H9 (cell line): ENCODE measurements around the gene DPH7. TPM values are rescaled to one million over a fixed set of nuclear protein-coding genes. Genes with fewer than 3 reads are reported as not detected.

Experiments used
- DNase-seq: peaks from one replicate; pipeline ENCODE4 v3.0.0-alpha.2; 2017
- H2AFZ ChIP-seq: one replicate; pipeline ENCODE4 v1.6.1; 2013; ENCODE audit warnings: mild to moderate bottlenecking, low read length, control low read depth, moderate library complexity
- H2AK5ac ChIP-seq: 2 replicates; pipeline ENCODE4 v1.6.1; 2013; ENCODE audit warnings: low read length, control low read depth, mixed read lengths; ENCODE audit not compliant: insufficient read length
- H2BK120ac ChIP-seq: one replicate; pipeline ENCODE4 v1.6.1; 2013; ENCODE audit warnings: low read depth, mild to moderate bottlenecking, low read length, control low read depth, inconsistent platforms; ENCODE audit not compliant: poor library complexity, severe bottlenecking
- H2BK12ac ChIP-seq: 2 replicates; pipeline ENCODE4 v1.6.1; 2013; ENCODE audit warnings: low read length, control low read depth, mixed read lengths, low read depth; ENCODE audit not compliant: insufficient read length
- H2BK15ac ChIP-seq: 2 replicates; pipeline ENCODE4 v1.6.1; 2013; ENCODE audit warnings: low read depth, low read length, control low read depth
- H2BK20ac ChIP-seq: one replicate; pipeline ENCODE4 v1.6.1; 2013; ENCODE audit warnings: low read depth, mild to moderate bottlenecking, low read length, control low read depth, inconsistent platforms; ENCODE audit not compliant: poor library complexity, severe bottlenecking
- H2BK5ac ChIP-seq: 2 replicates; pipeline ENCODE4 v1.6.1; 2013; ENCODE audit warnings: low read length, control low read depth, mixed read lengths; ENCODE audit not compliant: insufficient read length
- H3K14ac ChIP-seq: 2 replicates; pipeline ENCODE4 v1.6.1; 2013; ENCODE audit warnings: low read length, control low read depth; ENCODE audit not compliant: insufficient read depth
- H3K18ac ChIP-seq: 2 replicates; pipeline ENCODE4 v1.6.1; 2013; ENCODE audit warnings: low read depth, mild to moderate bottlenecking, mixed read lengths, low read length, control low read depth; ENCODE audit not compliant: insufficient read length
- H3K23ac ChIP-seq: 2 replicates; pipeline ENCODE4 v1.6.1; 2013; ENCODE audit warnings: low read length, control low read depth, mixed read lengths, low read depth; ENCODE audit not compliant: insufficient read length
- H3K23me2 ChIP-seq: 2 replicates; pipeline ENCODE4 v1.6.1; 2013; ENCODE audit warnings: low read depth, mild to moderate bottlenecking, mixed read lengths, low read length, control low read depth; ENCODE audit not compliant: insufficient read length, poor library complexity, severe bottlenecking
- H3K27ac ChIP-seq: 2 replicates; pipeline ENCODE4 v1.5.1; 2013; ENCODE audit warnings: low read length, control low read depth, mixed read lengths, low read depth; ENCODE audit not compliant: insufficient read length
- H3K27me3 ChIP-seq: 2 replicates; pipeline ENCODE4 v1.6.1; 2013; ENCODE audit warnings: low read length, control low read depth, inconsistent platforms; ENCODE audit not compliant: insufficient read depth
- H3K4ac ChIP-seq: 2 replicates; pipeline ENCODE4 v1.6.1; 2013; ENCODE audit warnings: low read depth, mild to moderate bottlenecking, control low read depth, inconsistent platforms, low read length, moderate library complexity
- H3K4me1 ChIP-seq: 2 replicates; pipeline ENCODE4 v1.6.1; 2013; ENCODE audit warnings: low read length, control low read depth, inconsistent platforms; ENCODE audit not compliant: insufficient read depth
- H3K4me2 ChIP-seq: 2 replicates; pipeline ENCODE4 v1.6.1; 2013; ENCODE audit warnings: low read length, control low read depth, mixed read lengths; ENCODE audit not compliant: insufficient read length, insufficient read depth
- H3K56ac ChIP-seq: 2 replicates; pipeline ENCODE4 v1.6.1; 2013; ENCODE audit warnings: low read depth, mild to moderate bottlenecking, mixed read lengths, low read length, control low read depth; ENCODE audit not compliant: insufficient read length
- H3K79me1 ChIP-seq: 2 replicates; pipeline ENCODE4 v1.6.1; 2013; ENCODE audit warnings: low read depth, mild to moderate bottlenecking, moderate library complexity, low read length, control low read depth, inconsistent platforms; ENCODE audit not compliant: insufficient read depth, poor library complexity, severe bottlenecking
- H3K79me2 ChIP-seq: 2 replicates; pipeline ENCODE4 v1.6.1; 2013; ENCODE audit warnings: low read length, control low read depth, inconsistent platforms; ENCODE audit not compliant: insufficient read depth
- H3K9ac ChIP-seq: 2 replicates; pipeline ENCODE4 v1.6.1; 2013; ENCODE audit warnings: low read length, control low read depth, mixed read lengths; ENCODE audit not compliant: insufficient read length; ENCODE audit errors: extremely low read depth
- H3K9me3 ChIP-seq: one replicate; pipeline ENCODE4 v1.6.1; 2013; ENCODE audit warnings: low read depth, low read length, inconsistent platforms; ENCODE audit not compliant: control insufficient read depth
- H3T11ph ChIP-seq: one replicate; pipeline ENCODE4 v1.6.1; 2013; ENCODE audit warnings: mild to moderate bottlenecking, low read length, control low read depth, inconsistent platforms
- H4K20me1 ChIP-seq: one replicate; pipeline ENCODE4 v1.6.1; 2013; ENCODE audit not compliant: control insufficient read depth, insufficient read length, insufficient read depth
- H4K5ac ChIP-seq: 2 replicates; pipeline ENCODE4 v1.6.1; 2013; ENCODE audit warnings: low read depth, mild to moderate bottlenecking, mixed read lengths, low read length, control low read depth; ENCODE audit not compliant: insufficient read length
- H4K8ac ChIP-seq: replicated peaks from 2 replicates; pipeline ENCODE4 v1.6.1; 2013; ENCODE audit warnings: low read length, control low read depth, mixed read lengths, low read depth; ENCODE audit not compliant: insufficient read length
- H4K91ac ChIP-seq: 2 replicates; pipeline ENCODE4 v1.6.1; 2013; ENCODE audit warnings: low read depth, mild to moderate bottlenecking, moderate library complexity, mixed read lengths, low read length, control low read depth; ENCODE audit not compliant: insufficient read length
- H3K27ac Mint-ChIP-seq, 3 experiments: 2 replicates in 2 of 3; 3 replicates in 1 of 3; pipeline ENCODE4 v1.8.0; 2020 to 2021; ENCODE audit warnings: mixed read lengths in 3 of 3, mild to moderate bottlenecking in 1 of 3, moderate library complexity in 1 of 3
- H3K27me3 Mint-ChIP-seq: 2 replicates; pipeline ENCODE4 v1.8.0; 2021; ENCODE audit warnings: low read depth, mild to moderate bottlenecking, moderate library complexity, mixed read lengths
- H3K36me3 Mint-ChIP-seq, 3 experiments: 2 replicates in 2 of 3; 3 replicates in 1 of 3; pipeline ENCODE4 v1.8.0; 2020 to 2021; ENCODE audit warnings: low read depth in 3 of 3, mixed read lengths in 3 of 3; ENCODE audit not compliant: insufficient read depth in 1 of 3
- H3K4me1 Mint-ChIP-seq, 2 experiments: 2 replicates each; pipeline ENCODE4 v1.8.0; 2020; ENCODE audit warnings: mixed read lengths in 2 of 2
- H3K4me3 Mint-ChIP-seq, 2 experiments: 2 replicates in 1 of 2; 3 replicates in 1 of 2; pipeline ENCODE4 v1.8.0; 2020 to 2021; ENCODE audit warnings: mild to moderate bottlenecking in 2 of 2, mixed read lengths in 2 of 2, moderate library complexity in 1 of 2
- H3K9me3 Mint-ChIP-seq, 2 experiments: 2 replicates in 1 of 2; 3 replicates in 1 of 2; pipeline ENCODE4 v1.8.0; 2020; ENCODE audit warnings: mild to moderate bottlenecking in 2 of 2, mixed read lengths in 2 of 2, moderate library complexity in 1 of 2
- CTCF ChIP-seq: fragments of 200-600 bp; sonication (generic); conservative IDR thresholded peaks from 3 replicates; pipeline ENCODE4 v1.8.0; 2021; ENCODE audit warnings: antibody characterized with exemption, mild to moderate bottlenecking
- WGBS: extraction: QIAGEN DNeasy Blood & Tissue Kit; methylation state at CpG from one replicate; pipeline ENCODE4 v1.1.7; 2013; ENCODE audit warnings: missing lambda C conversion rate, low lambda C conversion rate, mixed read lengths; ENCODE audit not compliant: insufficient read length; ENCODE audit errors: extremely low coverage; 5-methylcytosine and 5-hydroxymethylcytosine counted together
- total RNA-seq: library from RNA; stranded (reverse); gene quantifications from 2 replicates; pipeline ENCODE4 v1.2.1, GENCODE V29; 2021

Gene DPH7
- total RNA-seq, 1 experiment from 2014 or later: 51.3 TPM

DNA sequence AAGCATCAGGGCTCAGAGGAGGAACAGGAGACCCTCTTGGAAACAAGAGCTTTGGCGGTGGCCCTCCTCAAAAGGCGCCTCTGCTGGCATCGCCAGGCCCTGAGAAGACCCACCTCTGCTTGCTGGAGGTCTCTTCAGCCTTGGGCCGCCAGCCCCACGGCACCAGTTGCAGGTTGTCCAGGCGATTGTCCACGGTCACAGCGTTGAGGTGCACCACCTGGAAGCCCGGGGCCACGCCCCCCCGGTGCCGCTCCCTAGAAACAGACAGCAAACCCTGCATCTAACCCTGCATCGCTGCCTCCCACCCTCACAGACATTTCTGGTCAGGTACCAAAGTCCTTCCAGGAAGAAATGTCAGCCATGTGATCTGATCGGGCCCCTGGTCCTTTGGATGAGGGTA, 8.1 kb upstream of the DPH7 start:
- no peak overlapping the region for H3K18ac ChIP-seq
- H3K27ac Mint-ChIP-seq: no peak overlapping the region
- H3K23ac ChIP-seq: no peak overlapping the region
- peaks cover 4% of the 10 kb centered on the region; the same call in 1 of the 2 replicates for H3K4me1 ChIP-seq
- no peak overlapping the region for H4K5ac ChIP-seq
- H2AFZ ChIP-seq: no peak overlapping the region
- no peaks in the 10 kb centered on the region; a peak in 1 of 5 replicates for H3K9me3 Mint-ChIP-seq
- peaks cover 8 to 15% of the 10 kb centered on the region in 2 experiments for H3K4me1 Mint-ChIP-seq
- no peaks in the 10 kb centered on the region for H3K27me3 ChIP-seq
- no peak overlapping the region for H3K4me3 Mint-ChIP-seq
- no peak overlapping the region for H2BK20ac ChIP-seq
- no peak for DNase-seq
- peaks cover 6% of the 10 kb centered on the region for H3K27me3 Mint-ChIP-seq
- H3K27ac ChIP-seq: no peak overlapping the region
- no peak overlapping the region for H2AK5ac ChIP-seq
- H4K91ac ChIP-seq: no peak overlapping the region
- no peak overlapping the region for H2BK15ac ChIP-seq
- H2BK5ac ChIP-seq: no peak overlapping the region
- no CpG with 5 or more reads among the region's 14 CpGs for WGBS
- H3K23me2 ChIP-seq: peaks cover 9% of the 10 kb centered on the region
- H2BK120ac ChIP-seq: no peak overlapping the region
- no peaks in the 10 kb centered on the region for H3K9me3 ChIP-seq
- TF ChIP-seq CTCF: no peak
- no peaks in the 10 kb centered on the region for H4K20me1 ChIP-seq
- H3K4ac ChIP-seq: no peak overlapping the region
- H3K14ac ChIP-seq: no peak overlapping the region
- no peak overlapping the region for H4K8ac ChIP-seq
- H3K4me2 ChIP-seq: no peak overlapping the region
- H3T11ph ChIP-seq: no peak overlapping the region
- peaks cover 29 to 75% (median 61%) of the 10 kb centered on the region in 3 experiments; a peak in 6 of 7 replicates for H3K36me3 Mint-ChIP-seq
- H2BK12ac ChIP-seq: no peak overlapping the region
- H3K56ac ChIP-seq: no peak overlapping the region
- no peak overlapping the region for H3K9ac ChIP-seq
- peaks cover 6% of the 10 kb centered on the region for H3K79me1 ChIP-seq
- peaks cover 4% of the 10 kb centered on the region; the same call in 1 of the 2 replicates for H3K79me2 ChIP-seq
